OCI-LY7 (cell line): Measurements from ENCODE around the gene LDB3. TPM values are rescaled to one million over a fixed set of nuclear protein-coding genes. Genes with fewer than 3 reads are reported as not detected.

Source experiments
- BruUV-seq: library from RNA; stranded (reverse); fragments of 400-500 nt; replicated peaks from 2 replicates; lab custom pipeline; 2021; lab: Mats Ljungman, UMichigan
- CTCF ChIA-PET: fragments of 300-600 bp; sonication (Branson Sonifier 250); formaldehyde crosslinking; loops from one replicate; lab custom pipeline; 2022; ENCODE audit warnings: antibody characterized with exemption; ENCODE audit not compliant: unreplicated experiment; lab: Charles Lee
- POLR2A ChIA-PET: fragments of 300-600 bp; sonication (Branson Sonifier 250); formaldehyde crosslinking; loops from one replicate; lab custom pipeline; 2022; ENCODE audit warnings: antibody characterized with exemption; lab: Charles Lee
- DNase-seq: peaks from one replicate; pipeline ENCODE4 v3.0.0-alpha.2; 2015; ENCODE audit warnings: low spot score
- H2AFZ ChIP-seq: fragments of 200-600 bp; sonication (generic), shearing (Covaris generic); 2 replicates; pipeline ENCODE4 v1.6.1; 2014; ENCODE audit warnings: mild to moderate bottlenecking, antibody characterized with exemption, low read length, moderate library complexity
- H3K27ac ChIP-seq: fragments of 200-600 bp; sonication (generic); 2 replicates; pipeline ENCODE4 v1.5.1; 2014; ENCODE audit warnings: mixed run types, low read depth, mild to moderate bottlenecking, moderate library complexity, low read length, inconsistent platforms; ENCODE audit not compliant: poor library complexity, severe bottlenecking
- H3K36me3 ChIP-seq: fragments of 200-600 bp; sonication (generic); 2 replicates; pipeline ENCODE4 v1.6.1; 2014; ENCODE audit warnings: mild to moderate bottlenecking, antibody characterized with exemption, low read length, moderate library complexity, mixed read lengths; ENCODE audit not compliant: insufficient read depth
- H3K4me1 ChIP-seq: fragments of 200-600 bp; sonication (generic); 2 replicates; pipeline ENCODE4 v1.5.1; 2014; ENCODE audit warnings: mild to moderate bottlenecking, low read length; ENCODE audit not compliant: insufficient read depth, poor library complexity, severe bottlenecking
- H3K4me2 ChIP-seq: fragments of 200-600 bp; sonication (generic); 2 replicates; pipeline ENCODE4 v1.6.1; 2014; ENCODE audit warnings: mild to moderate bottlenecking, low read length
- H3K4me3 ChIP-seq: fragments of 200-600 bp; sonication (generic); 2 replicates; pipeline ENCODE4 v1.5.1; 2014; ENCODE audit warnings: mild to moderate bottlenecking, low read depth, low read length; ENCODE audit not compliant: poor library complexity, severe bottlenecking
- H3K79me2 ChIP-seq: fragments of 200-600 bp; sonication (generic); 2 replicates; pipeline ENCODE4 v1.6.1; 2016; ENCODE audit warnings: low read depth, mild to moderate bottlenecking, low read length, moderate library complexity, mixed read lengths; ENCODE audit not compliant: insufficient read depth
- H3K9me2 ChIP-seq: fragments of 200-600 bp; sonication (generic); 2 replicates; pipeline ENCODE4 v1.6.1; 2016; ENCODE audit warnings: mild to moderate bottlenecking, low read length, mixed read lengths; ENCODE audit not compliant: insufficient read depth
- H3K9me3 ChIP-seq: fragments of 200-600 bp; sonication (generic); 2 replicates; pipeline ENCODE4 v1.6.1; 2014; ENCODE audit warnings: mild to moderate bottlenecking, mixed run types, low read length, mixed read lengths
- H4K20me1 ChIP-seq: fragments of 200-600 bp; sonication (generic); 2 replicates; pipeline ENCODE4 v1.6.1; 2014; ENCODE audit warnings: mild to moderate bottlenecking, antibody characterized with exemption, low read length, moderate library complexity, mixed read lengths; ENCODE audit not compliant: insufficient read depth
- CTCF ChIP-seq: fragments of 200-600 bp; sonication (generic); conservative IDR thresholded peaks from 2 replicates; pipeline ENCODE4 v1.5.1; 2014; ENCODE audit warnings: mild to moderate bottlenecking, antibody characterized with exemption, low read length, moderate library complexity, mixed read lengths
- EZH2phosphoT487 ChIP-seq: fragments of 200-600 bp; sonication (generic); IDR thresholded peaks from 2 replicates; pipeline ENCODE4 v1.6.1; 2018; ENCODE audit warnings: low read depth, borderline replicate concordance, mild to moderate bottlenecking, mixed run types, antibody characterized with exemption, low read length, moderate library complexity, mixed read lengths
- intact Hi-C: fragments of 100-400 bp; cut with micrococcal nuclease; formaldehyde crosslinking; loops from one replicate; pipeline ENCODE4 v1.10.0; 2022; ENCODE audit not compliant: unreplicated experiment
- total RNA-seq, 2 experiments: library from RNA; depleted of rRNA in 1 of 2; stranded (reverse); fragments of >200 nt in 1 of 2; shearing (Covaris generic) in 1 of 2; gene quantifications; 2 replicates each; pipeline ENCODE4 v1.2.3, GENCODE V29; 2014 to 2022

Gene LDB3
- total RNA-seq, 2 experiments from 2014 or later = 0.08 TPM; not detected in 1

GRCh38 chr10:86715156-86715795, 47.0 kb downstream of the LDB3 start:
- CTCF ChIA-PET = no interaction called here
- intact Hi-C loops = loop anchor here (10.0 kb wide), 1 partner anchor 250 kb away; the partner anchor contains the start of gene ADIRF
- H4K20me1 ChIP-seq = no peaks in the 10 kb centered on the region
- BruUV-seq = no TSS peak
- H3K27ac ChIP-seq = no peak overlapping the region
- no peak for DNase-seq
- no peak overlapping the region for H3K4me2 ChIP-seq
- H3K4me1 ChIP-seq = peaks cover 14% of the 10 kb centered on the region
- no peaks in the 10 kb centered on the region for H3K79me2 ChIP-seq
- POLR2A ChIA-PET = interaction anchor here (0.6 kb wide), 1 partner anchor 9 kb away, joined by 5 read pairs; no protein-coding TSS in a partner anchor
- no peaks in the 10 kb centered on the region for H3K36me3 ChIP-seq
- H2AFZ ChIP-seq = no peak overlapping the region
- no peaks in the 10 kb centered on the region for H3K9me3 ChIP-seq
- TF ChIP-seq CTCF = no peak
- TF ChIP-seq EZH2phosphoT487 = no peak
- H3K4me3 ChIP-seq = no peak overlapping the region
- no peaks in the 10 kb centered on the region for H3K9me2 ChIP-seq

- Histone ChIP-seq H3K27ac (no peak overlapping the region), H3K79me2 (no peaks in the 10 kb centered on the region), H3K4me1 (peaks cover 11% of the 10 kb centered on the region), H3K36me3 (no peaks in the 10 kb centered on the region), H3K4me2 (no peak overlapping the region), H3K4me3 (no peak overlapping the region), H3K9me3 (no peaks in the 10 kb centered on the region), H2AFZ (no peak overlapping the region), H3K9me2 (no peaks in the 10 kb centered on the region), H4K20me1 (no peaks in the 10 kb centered on the region)
- CTCF ChIA-PET = no interaction called here
- BruUV-seq = no TSS peak
- DNase-seq = no peak
- POLR2A ChIA-PET = no interaction called here
- intact Hi-C loops = loop anchor here (10.0 kb wide), 1 partner anchor 249 kb away; the partner anchor contains the start of gene ADIRF
- no peak for TF ChIP-seq EZH2phosphoT487
- no peak for TF ChIP-seq CTCF
These were observed 47.5 kb downstream of the LDB3 start for GRCh38 chr10:86715836-86716235.

GRCh38 chr10:86716466-86716865, 48.2 kb downstream of the LDB3 start:
- H3K27ac ChIP-seq = no peak overlapping the region
- no TSS peak for BruUV-seq
- intact Hi-C loops = loop anchor here (10.0 kb wide), 1 partner anchor 248 kb away; the partner anchor contains the start of gene ADIRF
- no peaks in the 10 kb centered on the region for H3K36me3 ChIP-seq
- H2AFZ ChIP-seq = no peak overlapping the region
- no peaks in the 10 kb centered on the region for H3K9me3 ChIP-seq
- DNase-seq = no peak
- no peaks in the 10 kb centered on the region for H4K20me1 ChIP-seq
- peaks cover 8% of the 10 kb centered on the region for H3K4me1 ChIP-seq
- TF ChIP-seq EZH2phosphoT487 = no peak
- no peak for TF ChIP-seq CTCF
- no peaks in the 10 kb centered on the region for H3K79me2 ChIP-seq
- H3K4me2 ChIP-seq = no peak overlapping the region
- ChIA-PET CTCF (no interaction called here), POLR2A (no interaction called here)
- H3K4me3 ChIP-seq = no peak overlapping the region
- H3K9me2 ChIP-seq = no peaks in the 10 kb centered on the region
